ENCODE data around the gene TUFT1.
"Not testable (repeated sequence)": the region's sequence is repeated elsewhere in the genome, so short reads cannot be mapped to it uniquely, and the experiment has no call there.

The TUFT1 gene

DNA sequence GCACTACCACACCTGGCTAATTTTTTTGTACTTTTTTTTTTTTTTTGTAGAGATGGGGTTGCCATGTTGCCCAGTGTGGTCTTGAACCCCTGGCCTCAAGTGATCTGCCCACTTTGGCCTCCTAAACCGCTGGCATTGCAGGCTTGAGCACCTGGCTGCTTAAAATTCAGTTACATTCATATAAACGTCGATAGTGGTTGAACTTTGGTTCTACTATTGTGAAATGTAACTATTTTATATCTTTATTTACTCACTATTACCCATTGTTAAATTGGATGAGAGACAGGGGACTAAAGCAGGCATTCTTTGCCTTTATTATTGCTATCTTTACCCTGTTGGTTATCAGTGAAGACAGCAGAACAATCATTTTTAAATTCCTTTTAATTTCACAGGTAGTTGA, 77.9 kb downstream of the TUFT1 start:
- DNase-seq (ENCODE audit: low read depth): no peak

DNA sequence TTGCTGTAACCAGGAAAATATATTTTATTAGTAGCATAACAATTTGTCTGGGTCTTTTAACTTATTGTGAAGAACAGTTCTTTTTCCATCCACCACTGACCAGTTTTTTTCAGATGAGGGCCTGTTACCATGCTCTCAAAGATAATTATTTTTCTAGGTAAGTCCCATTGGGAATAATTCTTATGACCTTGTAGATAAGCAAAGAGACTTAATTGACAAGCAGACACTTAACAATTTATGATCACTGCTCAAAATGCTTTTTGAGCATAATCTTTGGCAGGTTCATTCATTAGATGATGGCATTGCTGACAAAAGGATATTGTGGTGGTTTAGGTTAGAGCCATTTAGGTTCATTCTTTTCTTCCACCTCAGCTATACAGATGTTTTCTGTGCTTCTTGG, 78.4 kb downstream of the TUFT1 start:
- DNase-seq (ENCODE audit: low read depth): no peak

DNA sequence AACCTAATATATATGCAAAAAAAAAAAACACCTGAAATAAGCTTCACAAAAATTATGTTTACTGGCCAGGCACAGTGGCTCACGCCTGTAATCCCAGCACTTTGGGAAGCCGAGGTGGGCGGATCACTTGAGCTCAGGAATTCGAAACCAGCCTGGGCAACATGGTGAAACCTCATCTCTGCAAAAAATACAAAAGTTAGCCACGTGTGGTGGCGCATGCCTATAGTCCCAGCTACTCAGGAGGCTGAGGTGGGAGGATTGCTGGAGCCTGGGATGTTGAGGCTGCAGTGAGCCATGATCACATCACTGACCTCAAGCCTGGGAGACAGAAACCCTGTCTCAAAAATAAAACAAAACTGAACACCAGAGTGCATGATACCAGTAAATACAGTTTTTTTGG, 78.9 kb downstream of the TUFT1 start:
- DNase-seq (ENCODE audit: low read depth): not testable (repeated sequence)

DNA sequence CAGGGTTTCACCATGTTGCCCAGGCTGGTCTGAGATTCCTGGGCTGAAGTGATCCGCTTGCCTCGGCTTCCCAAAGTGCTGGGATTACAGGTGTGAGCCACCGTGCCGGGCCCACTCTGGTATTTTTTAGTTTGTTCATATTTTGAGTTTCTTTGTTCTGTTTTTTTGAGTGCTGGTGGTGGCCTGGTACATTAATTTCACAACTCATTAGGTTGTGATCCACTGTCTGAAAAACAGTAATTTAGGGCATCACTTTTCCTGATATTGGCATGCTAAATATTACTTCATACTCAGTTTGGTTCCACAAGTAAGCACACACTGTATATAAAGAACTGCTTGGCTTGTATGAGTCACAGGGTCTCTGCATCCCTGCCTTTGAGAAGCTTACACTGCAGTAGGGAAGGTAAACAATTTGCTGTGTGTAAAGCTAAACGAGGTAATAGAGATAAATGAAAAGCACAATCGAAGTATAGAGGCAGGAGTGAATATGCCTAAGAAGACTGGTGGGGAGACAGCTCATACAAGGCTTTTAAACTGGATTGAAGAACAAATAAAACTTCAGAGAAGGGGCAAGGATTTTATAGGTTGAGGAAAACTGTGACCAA, 79.5 kb downstream of the TUFT1 start:
- no peak for DNase-seq (ENCODE audit: low read depth)

DNA sequence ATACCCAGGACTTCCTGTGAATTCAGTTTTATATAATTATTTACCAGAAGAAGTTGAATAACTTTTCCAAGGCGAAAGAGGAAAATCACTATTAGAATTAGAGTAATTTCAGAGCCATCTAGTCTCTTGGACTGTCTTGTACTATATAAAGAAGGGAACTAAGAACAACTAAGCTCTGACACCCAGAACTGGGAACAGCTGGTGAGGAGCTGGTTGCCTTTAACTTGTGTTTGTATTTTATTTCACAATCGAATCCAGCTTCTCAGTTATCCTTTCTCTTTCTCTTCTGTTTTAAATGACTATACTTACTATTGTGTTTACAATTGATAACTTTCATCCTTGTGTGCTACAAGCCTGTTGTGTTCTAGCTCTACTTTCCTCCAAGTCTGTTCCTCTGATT, 80.2 kb downstream of the TUFT1 start:
- DNase-seq (ENCODE audit: low read depth): no peak

DNA sequence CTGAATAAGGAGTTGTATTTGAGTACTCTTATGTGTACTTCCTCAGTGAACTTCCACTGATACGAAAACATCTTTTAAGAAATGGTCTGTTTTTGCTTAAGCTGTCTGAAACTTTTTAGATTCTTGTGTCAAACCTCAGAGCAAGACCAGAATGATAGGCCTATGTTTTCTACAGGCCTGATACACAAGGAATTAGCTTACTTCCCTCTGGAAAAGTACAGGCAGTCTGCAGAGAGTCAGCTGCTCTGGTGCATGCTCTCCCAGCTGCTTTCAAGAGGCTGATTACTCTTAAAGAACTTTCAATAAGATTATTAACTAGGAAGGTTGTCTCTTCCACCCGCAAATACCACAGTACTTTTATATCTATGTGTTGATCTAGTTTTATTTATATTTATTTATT, 81.2 kb downstream of the TUFT1 start:
- DNase-seq (ENCODE audit: low read depth): no peak

DNA sequence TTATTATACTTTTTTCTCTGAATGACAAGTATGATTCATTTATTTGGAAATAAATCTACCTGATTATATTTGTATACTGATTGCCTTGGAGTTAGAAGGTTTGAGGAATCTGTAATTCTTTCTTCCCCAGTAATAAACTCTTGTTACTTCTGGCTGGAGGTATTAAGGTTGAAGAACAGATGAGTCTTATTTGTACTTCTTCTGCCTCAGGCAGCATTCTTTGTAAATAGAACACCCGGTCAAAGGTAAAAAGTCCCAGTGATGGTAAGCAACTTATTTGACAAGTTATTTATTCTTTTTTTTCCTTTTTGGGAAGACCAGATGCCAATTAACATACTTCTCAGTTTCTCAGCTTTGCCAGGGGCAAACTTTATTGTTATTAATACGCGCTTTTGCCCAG, 84.7 kb downstream of the TUFT1 start:
- DNase-seq (ENCODE audit: low read depth): no peak

DNA sequence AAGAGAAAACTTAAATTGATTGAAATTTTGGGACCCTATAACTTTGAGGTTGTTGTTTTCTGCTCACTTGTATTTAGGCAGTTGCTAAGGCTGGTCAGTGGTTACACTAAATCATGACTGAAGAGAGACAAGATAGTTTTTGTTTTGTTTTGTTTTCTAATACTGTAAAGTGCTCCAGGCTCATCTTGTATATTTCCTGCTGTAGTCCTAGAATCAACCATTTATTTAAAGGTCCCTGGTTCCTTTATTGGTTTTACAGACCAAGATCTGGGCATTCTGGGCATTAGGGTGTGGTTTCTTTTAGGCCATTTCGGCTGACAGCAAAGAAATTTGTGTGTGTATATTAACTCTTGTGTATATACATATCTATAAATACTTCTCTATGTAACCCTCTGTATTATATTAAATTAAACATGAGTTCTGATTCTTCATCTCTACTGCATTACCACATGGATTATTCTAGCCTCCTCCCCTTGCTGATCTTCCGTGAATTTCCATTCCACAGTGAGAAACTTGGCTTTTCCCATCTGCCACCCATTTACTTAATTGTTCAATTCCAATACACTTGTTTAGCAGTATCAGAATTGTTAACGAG, 86.7 kb downstream of the TUFT1 start:
- no peak for DNase-seq (ENCODE audit: low read depth)

DNA sequence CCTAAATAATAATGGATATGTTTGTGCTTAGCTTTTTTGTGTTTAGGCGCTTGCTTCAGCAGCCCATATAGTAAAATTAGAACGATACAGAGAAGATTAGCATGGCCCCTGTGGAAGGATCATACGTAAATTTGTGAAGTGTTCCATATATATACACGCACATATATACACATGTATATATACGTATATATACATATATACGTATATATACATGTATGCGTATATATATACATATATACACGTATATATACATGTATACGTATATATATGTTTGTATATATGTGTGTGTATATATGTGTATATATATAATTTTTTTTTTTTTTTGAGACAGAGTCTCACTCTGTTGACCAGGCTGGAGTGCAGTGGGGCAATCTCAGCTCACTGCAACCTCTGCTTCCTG, 89.2 kb downstream of the TUFT1 start:
- DNase-seq (ENCODE audit: low read depth): no peak
